Stimulated activated memory B cell treated with anti-CD40 and anti-IgM and Interleukin-4, amounts not matched to agents 10 μg/mL and 1 μg/mL and 100 μg/mL, for 72 hours (primary cell): ENCODE results near the gene BANP.
"Not testable (repeated sequence)": the region's sequence is repeated elsewhere in the genome, so short reads cannot be mapped to it uniquely, and the experiment has no call there.

Experiments used
- ATAC-seq: fragments of 150-1000 bp; cut with Tn5 transposase; 2 replicates; pipeline ENCODE4 v1.10.0; 2021
- H3K27ac Mint-ChIP-seq: one replicate; pipeline ENCODE4 v1.8.0; 2022; ENCODE audit warnings: mild to moderate bottlenecking, mixed read lengths
- H3K27me3 Mint-ChIP-seq: one replicate; pipeline ENCODE4 v1.8.0; 2022; ENCODE audit warnings: mixed read lengths
- H3K36me3 Mint-ChIP-seq: one replicate; pipeline ENCODE4 v1.8.0; 2022; ENCODE audit warnings: mixed read lengths
- H3K4me1 Mint-ChIP-seq: one replicate; pipeline ENCODE4 v1.8.0; 2022; ENCODE audit warnings: mixed read lengths
- H3K4me3 Mint-ChIP-seq: one replicate; pipeline ENCODE4 v1.8.0; 2022; ENCODE audit warnings: mild to moderate bottlenecking, moderate library complexity, mixed read lengths
- H3K9me3 Mint-ChIP-seq: one replicate; pipeline ENCODE4 v1.8.0; 2022; ENCODE audit warnings: mixed read lengths

BANP gene

GRCh38 chr16:88121391-88121790 is 170.2 kb downstream of the BANP start:
- not testable (repeated sequence) for H3K4me3 Mint-ChIP-seq, H3K36me3 Mint-ChIP-seq, H3K4me1 Mint-ChIP-seq, H3K9me3 Mint-ChIP-seq, H3K27ac Mint-ChIP-seq, ATAC-seq
- peaks cover 25% of the 10 kb centered on the region for H3K27me3 Mint-ChIP-seq

- H3K27me3 Mint-ChIP-seq, result peaks cover 21% of the 10 kb centered on the region
- no peaks in the 10 kb centered on the region for H3K4me1 Mint-ChIP-seq
- ATAC-seq, result no peak
- H3K9me3 Mint-ChIP-seq, result peaks cover 6% of the 10 kb centered on the region
- H3K27ac Mint-ChIP-seq, result no peak overlapping the region
- no peak overlapping the region for H3K4me3 Mint-ChIP-seq
- H3K36me3 Mint-ChIP-seq, result no peaks in the 10 kb centered on the region
These were observed 170.8 kb downstream of the BANP start for GRCh38 chr16:88121886-88122580.
